CD4-positive, alpha-beta T cell treated with Interferon gamma for 1 hour (primary cell): ENCODE results near the gene MBOAT7.

Source experiments
- DNase-seq: peaks from one replicate; pipeline ENCODE4 v3.0.0-alpha.2; 2020

MBOAT7 gene

GRCh38 chr19:54137699-54138488, 51.5 kb downstream of the MBOAT7 start, which contains the start of gene CNOT3:
TSS of gene CNOT3 (plus strand) at chr19:54137762. CDS start at chr19:54142979, 5,217 bp downstream.
- no peak for DNase-seq

DNA sequence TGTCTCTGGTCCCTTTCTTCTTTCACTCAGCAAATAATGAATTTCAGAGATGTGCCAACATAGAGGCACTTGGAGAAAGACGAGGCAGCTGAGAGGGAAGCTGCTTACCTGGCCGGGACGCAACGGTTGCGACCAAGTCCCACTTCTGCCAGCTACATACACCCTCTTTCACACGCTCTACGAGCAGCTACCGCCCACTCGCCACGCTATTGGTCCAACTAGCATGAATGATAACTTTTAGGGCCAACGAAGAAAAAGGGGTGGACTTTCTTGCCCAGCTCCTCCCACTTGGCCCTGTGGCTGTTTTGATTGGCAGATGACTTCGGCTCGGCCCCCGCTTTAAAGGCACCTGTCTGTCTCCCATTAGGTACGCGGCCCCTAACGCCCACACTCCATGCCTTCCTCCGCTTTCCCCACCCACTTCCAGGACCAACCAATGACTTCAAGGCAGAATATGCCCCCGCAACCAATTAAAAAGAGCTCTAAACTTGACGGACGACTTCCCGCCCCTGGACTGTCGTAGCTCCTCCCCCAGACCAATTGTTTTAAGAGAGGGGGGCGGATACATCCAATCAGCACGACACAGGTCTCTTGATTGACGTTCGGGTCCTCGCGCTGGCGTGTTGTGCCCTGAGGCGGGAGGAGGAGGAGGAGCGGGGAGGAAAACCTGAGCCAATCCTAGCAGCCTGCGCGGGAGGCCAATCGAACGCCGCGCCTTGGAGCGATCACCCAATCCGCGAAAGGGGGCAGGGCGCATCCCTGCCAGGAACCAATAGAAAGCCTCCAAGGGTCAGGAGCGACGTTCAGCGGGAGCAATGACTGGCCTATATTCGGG, 52.3 kb downstream of the MBOAT7 start:
- DNase-seq: peak; percentile 100

DNA sequence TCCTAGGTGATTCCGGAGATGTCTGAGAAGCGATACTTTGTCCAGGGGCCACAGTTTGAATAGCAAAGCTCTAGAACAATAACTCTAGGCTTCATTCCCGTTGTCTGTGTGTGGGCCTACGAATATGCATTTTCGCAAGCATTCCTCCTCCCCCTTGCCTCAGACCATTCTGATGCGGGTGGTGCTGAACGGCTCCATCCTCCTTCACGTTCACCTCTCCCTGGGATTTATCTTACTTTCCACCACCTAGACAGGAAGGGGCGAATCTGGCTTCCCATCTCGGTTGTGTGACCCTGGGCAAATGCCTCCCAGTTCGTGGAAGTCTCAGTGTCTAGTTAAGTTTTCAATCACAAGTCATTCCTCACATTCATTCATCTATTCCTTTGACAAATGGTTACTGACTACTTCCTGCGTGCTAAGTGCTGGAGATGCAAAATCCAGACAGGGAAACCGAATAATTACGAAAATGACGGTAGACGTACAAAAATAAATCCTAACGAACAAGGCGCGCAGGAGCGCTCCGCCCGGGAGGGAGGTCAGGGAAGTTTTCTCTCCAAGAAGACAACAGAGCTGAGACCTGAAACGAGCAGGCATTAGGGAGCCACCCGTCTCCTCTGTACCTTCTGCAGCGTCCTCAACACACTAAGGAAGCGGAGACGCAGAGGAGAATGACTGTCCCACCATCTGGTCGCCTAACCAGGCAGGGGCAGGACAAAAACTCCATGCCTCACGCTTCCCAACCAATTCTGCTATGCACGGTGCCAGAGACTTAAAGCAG, 53.1 kb downstream of the MBOAT7 start:
- DNase-seq: no peak

DNA sequence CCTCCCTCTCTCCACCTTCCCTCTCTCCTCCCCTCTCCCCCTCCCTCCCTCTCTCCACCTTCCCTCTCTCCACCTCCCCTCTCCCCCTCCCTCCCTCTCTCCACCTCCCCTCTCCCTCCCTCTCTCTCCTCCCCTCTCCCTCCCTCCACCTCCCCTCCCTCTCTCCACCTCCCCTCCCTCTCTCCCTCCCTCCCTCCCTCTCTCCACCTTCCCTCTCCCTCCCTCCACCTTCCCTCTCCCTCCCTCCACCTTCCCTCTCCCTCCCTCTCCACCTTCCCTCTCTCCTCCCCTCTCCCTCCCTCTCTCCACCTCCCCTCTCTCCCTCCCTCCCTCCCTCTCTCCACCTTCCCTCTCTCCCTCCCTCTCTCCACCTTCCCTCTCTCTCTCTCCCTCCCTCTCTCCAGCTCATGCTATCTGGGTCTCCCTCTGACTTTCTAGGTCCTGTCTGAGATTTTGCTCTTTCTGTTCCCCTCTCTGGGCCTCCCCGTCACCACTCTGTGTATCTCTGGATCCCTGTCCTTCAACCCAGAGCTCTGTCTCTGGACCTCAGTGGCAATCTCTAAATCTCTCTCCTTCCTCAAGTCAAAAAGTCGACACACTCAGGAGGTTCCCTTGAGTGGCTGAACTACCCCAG, 55.3 kb downstream of the MBOAT7 start:
- no peak for DNase-seq

DNA sequence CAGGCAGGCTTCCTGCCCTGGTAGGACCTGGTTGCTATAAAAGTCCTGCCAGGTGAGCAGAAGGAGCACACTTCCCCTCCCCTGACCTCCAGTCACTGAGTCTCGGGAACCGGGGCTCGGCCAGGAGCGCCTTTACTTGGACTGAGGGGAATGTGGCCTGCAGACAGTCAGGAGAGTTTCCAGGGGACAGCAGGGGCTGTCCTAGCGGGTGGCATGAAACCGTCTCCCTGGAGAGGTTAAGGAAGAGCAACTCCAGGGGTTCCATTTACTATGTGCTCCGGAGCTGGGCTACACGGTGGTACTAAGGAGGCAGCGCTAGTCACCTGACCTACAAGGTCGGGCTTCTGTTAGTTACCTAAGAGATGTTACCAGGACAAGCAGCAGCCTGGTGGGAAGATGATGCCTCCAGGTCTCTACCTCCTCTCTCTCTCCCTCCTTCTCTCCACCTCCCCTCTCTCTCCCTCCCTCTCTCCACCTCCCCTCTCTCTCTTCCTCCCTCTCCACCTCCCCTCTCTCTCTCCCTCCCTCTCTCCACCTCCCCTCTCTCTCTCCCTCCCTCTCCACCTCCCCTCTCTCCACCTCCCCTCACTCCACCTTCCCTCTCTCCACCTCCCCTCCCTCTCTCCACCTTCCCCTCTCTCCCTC, 55.9 kb downstream of the MBOAT7 start:
- DNase-seq: no peak

GRCh38 chr19:54129617-54129996, 59.8 kb downstream of the MBOAT7 start:
- DNase-seq: no peak

DNA sequence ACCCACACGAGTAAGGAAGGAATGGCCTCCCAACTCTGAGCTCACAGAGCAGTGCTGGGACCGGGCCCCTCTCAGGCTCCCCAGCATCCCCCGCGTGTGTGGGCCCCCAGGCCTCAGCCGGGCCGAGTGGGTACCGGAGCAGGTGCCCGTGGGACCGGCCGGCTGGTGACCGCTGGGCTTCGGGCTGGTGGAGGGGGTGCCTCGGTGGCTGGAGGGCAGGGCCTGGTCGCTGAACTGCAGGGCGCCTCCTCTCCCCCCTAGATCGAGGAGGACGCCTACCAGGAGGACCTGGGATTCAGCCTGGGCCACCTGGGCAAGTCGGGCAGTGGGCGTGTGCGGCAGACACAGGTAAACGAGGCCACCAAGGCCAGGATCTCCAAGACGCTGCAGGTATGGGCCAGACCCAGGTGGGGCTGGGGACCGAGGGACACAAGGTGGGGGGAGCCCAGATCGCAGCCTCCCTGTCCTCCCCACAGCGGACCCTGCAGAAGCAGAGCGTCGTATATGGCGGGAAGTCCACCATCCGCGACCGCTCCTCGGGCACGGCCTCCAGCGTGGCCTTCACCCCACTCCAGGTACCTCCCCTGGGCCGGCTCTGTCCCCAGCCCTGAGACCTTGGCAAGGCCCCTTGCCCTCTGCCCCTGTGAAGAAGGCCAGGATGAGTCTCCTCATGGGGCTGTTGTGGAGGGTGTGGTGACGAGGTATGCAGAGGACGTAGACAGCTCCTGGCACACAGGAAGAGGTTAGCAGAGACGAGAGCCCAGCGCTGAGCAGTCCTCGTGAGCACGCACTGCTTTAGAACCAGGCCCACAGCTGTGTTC, 60.4 kb downstream of the MBOAT7 start:
- no peak for DNase-seq

DNA sequence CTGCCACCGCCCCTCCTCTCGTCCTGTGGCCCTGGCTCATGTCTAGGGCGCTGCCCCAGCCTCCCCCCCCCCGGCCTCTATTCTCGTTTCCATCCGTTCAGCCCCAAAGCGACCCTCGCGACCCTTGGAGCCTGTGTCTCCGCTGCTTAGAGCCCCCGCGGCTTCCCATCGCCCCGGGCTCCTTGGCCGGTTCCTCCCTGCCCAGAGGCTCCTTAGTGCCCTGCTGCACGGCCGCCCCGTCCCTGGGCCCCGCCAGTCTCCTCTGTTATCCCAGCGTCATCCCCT, 61.0 kb downstream of the MBOAT7 start:
- DNase-seq: no peak

- DNase-seq: no peak
These were observed 61.5 kb downstream of the MBOAT7 start for GRCh38 chr19:54127688-54128440.

DNA sequence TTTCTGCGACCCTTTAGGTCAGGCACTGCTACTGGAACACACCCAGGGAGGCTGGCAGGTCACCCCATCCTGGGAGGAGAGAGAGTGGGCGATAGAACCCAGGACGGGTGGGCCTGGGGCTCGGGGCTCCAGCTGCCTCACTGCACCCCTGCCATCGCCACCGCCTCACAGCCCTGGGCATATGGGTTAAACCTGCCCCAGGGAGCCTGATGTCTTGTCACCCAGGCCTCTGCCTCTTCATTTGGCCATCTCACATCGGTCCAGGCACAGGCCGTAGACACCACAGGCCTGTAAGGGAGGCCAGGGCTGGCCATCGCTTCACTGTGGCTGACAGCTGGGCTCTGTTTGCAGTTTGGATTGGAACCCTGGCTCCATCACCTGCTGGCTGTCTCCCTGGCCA, 63.7 kb downstream of the MBOAT7 start:
- no peak for DNase-seq

DNA sequence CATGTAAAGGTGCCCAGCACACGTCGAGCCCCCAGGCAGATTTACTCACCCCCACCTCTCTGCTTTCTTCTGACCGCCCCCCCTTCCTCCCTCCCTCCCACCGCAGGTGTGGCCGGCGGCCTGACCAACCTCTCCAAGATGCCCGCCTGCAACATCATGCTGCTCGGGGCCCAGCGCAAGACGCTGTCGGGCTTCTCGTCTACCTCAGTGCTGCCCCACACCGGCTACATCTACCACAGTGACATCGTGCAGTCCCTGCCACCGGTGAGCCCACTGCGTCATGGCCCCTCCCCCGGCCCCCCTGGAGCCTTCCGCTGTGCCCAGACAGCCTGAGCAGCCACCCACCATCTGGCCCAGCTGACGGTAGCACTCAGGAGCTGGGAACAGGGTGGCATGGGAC, 65.0 kb downstream of the MBOAT7 start:
- DNase-seq: no peak

GRCh38 chr19:54123682-54124081, 65.7 kb downstream of the MBOAT7 start:
- no peak for DNase-seq
